Stimulated activated CD8-positive, alpha-beta memory T cell treated with anti-CD3 and anti-CD28 coated beads, Interleukin-7, amount 100 ng/mL, for 24 hours (primary cell): ENCODE measurements around the gene ARHGAP12.
"Not testable (repeated sequence)": the region's sequence is repeated elsewhere in the genome, so short reads cannot be mapped to it uniquely, and the experiment has no call there.

Experiments used
- DNase-seq: peaks from one replicate; pipeline ENCODE4 v3.0.0-alpha.2; 2020; ENCODE audit warnings: low read depth

Gene ARHGAP12

DNA sequence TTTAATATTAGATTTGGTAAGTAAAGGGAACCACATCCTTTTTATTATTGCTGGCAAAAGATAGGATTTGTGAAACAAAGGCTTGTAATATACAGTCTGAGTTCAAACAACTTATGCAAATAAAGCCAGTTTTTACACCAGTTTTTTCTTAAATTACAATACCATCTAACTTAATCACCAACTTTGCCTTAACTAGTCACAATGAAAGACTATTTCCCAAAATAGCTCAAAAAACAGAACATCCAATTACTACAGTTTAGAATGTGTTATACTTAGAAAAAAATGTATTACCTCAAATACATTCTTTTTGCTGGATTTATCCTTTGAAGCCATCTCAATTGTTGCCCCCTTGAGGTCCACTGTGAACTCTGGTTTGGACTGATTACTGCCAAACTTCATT is 108.5 kb downstream of the ARHGAP12 start:
- no peak for DNase-seq

- DNase-seq = no peak
Measured at GRCh38 chr10:31819391-31819820, 109.2 kb downstream of the ARHGAP12 start.

GRCh38 chr10:31816318-31816717 is 112.3 kb downstream of the ARHGAP12 start:
- no peak for DNase-seq

DNA sequence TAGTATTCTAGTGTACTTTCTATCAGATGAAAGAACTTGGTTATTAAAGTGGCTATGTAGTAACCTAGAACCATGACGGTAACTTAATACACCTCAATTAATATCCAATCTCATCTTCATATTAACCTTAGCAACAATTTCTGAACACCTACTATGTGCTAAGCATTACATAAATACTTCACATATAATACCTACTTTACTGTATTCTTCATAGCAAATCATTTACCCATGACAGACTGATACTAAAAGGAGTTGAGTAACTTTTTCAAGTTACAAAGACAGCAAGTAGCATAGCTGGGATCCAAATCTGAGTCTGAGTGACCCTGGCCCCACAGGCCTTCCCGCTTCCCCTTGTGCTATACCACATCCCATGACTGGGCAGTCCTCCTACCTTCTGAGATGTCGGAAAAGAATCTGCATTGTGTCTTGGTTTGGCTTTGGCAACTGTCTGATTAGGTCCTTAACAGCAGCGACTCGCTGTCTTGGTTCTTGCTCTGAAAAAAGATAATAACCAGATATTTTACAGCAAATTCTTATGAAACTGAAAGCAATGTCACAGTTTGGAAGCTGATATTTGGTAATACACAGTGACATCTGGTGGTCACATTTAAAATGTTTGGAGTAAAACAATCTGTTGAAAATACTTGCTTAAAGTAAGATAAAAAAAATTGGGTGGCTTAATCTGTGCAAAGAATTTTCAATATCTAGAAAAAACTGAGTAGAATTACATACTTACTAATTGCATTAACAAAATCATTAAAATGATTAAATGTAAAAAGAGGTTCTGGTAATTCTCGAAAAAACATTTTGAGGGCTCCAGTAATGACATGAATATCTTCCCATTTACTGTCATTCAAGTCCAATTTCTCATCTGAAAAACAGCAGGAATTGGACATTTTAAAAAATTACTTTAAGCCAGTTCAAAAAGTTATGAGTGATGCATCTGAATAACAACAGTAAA is 120.1 kb downstream of the ARHGAP12 start:
- DNase-seq = no peak

DNA sequence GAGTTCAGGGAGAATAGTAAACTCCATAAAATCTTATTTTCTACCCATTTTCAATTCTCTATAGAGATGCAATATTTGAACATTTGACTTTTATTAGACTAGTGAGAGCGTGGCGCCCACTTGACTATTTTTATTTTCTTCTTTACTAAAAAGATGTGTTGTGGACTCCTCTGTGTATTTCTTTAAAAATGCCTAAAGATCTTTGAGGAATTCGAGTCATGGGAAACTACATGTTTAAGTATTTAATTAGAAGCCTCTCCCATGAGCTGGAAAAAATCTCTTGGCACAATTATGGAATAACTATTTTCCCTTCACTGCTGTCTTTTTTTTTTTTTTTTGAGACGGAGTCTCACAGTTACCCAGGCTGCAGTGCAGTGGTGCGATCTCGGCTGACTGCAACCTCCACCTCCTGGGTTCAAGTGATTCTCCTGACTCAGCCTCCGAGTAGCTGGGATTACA is 124.2 kb downstream of the ARHGAP12 start:
- DNase-seq = no peak

DNA sequence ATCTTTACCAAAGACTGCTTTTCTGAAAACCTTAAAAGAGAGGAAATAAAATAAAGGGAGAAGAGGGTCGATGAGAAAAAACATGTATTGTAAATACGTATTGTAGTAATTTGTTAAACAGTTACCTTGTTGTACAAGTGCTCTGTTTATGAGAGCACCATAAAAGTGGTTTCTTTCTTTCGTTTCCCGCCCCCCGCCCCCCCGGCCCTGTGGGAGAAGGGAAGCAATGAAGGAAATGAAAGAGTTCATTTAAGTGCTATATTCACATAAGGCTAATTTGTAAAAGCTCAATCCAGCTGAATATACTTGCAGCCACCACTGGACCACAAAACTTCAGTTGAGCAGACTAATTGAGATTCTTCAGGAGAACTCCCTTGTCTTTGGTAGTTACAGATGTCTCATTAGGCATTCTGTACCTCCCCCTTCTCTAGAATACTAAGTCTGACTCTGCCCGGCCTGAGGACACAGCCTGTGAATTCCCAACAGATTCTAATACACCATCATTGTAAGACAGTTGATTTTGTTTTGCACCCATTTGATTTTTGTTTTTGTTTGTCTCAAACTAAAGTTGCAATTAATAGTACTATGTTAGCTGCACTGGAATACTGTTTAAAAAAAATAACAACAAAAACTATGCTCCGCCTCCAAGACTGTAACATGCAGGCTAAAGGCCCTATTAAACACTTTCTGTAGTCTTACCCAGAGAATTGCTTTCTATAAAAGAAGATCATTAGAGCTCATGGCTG is 124.9 kb downstream of the ARHGAP12 start:
- DNase-seq = no peak

DNA sequence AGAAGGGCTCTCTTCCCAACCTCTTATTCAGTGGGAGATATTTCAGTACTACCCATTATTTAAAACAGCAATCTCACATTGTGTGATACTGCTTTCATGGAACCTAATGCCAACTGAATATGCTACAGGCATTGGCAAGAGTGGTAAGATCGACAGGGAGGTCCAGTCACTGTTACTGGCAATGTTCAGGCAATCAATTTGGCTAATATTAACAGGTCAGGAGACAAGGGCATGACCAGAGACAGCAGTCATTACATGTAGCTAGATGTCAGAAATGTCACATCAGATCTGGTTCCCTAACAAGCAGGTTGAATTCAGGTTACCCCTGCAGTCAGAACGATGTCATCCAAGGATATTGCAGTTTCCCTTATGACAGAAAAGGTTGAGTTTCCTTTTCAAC is 129.4 kb downstream of the ARHGAP12 start:
- DNase-seq = no peak

GRCh38 chr10:31792745-31793144 is 135.9 kb downstream of the ARHGAP12 start:
- no peak for DNase-seq

- DNase-seq = no peak
Measured at GRCh38 chr10:31789555-31789954, 139.1 kb downstream of the ARHGAP12 start.

GRCh38 chr10:31782701-31783100 is 145.9 kb downstream of the ARHGAP12 start:
- no peak for DNase-seq

- DNase-seq = no peak
Measured at GRCh38 chr10:31780717-31781116, 147.9 kb downstream of the ARHGAP12 start.

- DNase-seq = no peak
Measured at GRCh38 chr10:31778627-31779026, 150.0 kb downstream of the ARHGAP12 start.

GRCh38 chr10:31776159-31776558 is 152.5 kb downstream of the ARHGAP12 start:
- DNase-seq = no peak

- no peak for DNase-seq
Measured at GRCh38 chr10:31774928-31775650, 153.5 kb downstream of the ARHGAP12 start.

GRCh38 chr10:31774299-31774900 is 154.2 kb downstream of the ARHGAP12 start:
- no peak for DNase-seq

DNA sequence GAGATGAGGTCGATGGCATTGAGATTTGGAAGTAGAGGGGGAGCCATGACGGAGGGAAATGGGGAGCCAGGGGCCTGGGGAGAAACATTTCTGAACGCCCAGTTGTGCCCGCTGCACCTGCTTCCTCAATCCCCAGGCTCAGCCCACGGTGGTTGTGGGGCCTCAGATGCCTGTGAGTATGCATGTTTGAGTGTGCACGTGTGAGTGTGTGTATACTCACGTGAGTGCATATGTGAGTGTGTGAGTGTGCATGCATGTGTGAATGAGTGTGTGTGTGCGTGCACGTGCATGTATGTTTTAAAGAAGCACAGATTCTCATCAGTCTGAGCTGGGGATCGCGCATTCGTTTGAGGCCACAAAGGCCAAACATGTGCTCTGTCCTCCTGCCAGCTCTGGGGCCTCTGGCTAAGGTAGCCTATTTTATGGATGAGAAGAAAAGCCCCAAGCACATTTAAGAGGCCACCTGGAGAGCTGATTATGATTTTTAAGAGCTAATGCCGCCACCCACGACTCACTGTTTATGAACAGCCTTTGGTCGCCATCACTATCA is 154.8 kb downstream of the ARHGAP12 start:
- DNase-seq = no peak

- DNase-seq = no peak
Measured at GRCh38 chr10:31771331-31771831, 157.2 kb downstream of the ARHGAP12 start.

GRCh38 chr10:31770307-31770902 is 158.2 kb downstream of the ARHGAP12 start:
- DNase-seq = peak; percentile 38

- DNase-seq = no peak
Measured at GRCh38 chr10:31769564-31769963, 159.1 kb downstream of the ARHGAP12 start.

- not testable (repeated sequence) for DNase-seq
Measured at GRCh38 chr10:31768935-31769334, 159.7 kb downstream of the ARHGAP12 start.

- no peak for DNase-seq
Measured at GRCh38 chr10:31768467-31768866, 160.2 kb downstream of the ARHGAP12 start.
